Measurements from ENCODE around the gene C2CD4D.
"Not testable (repeated sequence)": the region's sequence is repeated elsewhere in the genome, so short reads cannot be mapped to it uniquely, and the experiment has no call there.

Gene C2CD4D

DNA sequence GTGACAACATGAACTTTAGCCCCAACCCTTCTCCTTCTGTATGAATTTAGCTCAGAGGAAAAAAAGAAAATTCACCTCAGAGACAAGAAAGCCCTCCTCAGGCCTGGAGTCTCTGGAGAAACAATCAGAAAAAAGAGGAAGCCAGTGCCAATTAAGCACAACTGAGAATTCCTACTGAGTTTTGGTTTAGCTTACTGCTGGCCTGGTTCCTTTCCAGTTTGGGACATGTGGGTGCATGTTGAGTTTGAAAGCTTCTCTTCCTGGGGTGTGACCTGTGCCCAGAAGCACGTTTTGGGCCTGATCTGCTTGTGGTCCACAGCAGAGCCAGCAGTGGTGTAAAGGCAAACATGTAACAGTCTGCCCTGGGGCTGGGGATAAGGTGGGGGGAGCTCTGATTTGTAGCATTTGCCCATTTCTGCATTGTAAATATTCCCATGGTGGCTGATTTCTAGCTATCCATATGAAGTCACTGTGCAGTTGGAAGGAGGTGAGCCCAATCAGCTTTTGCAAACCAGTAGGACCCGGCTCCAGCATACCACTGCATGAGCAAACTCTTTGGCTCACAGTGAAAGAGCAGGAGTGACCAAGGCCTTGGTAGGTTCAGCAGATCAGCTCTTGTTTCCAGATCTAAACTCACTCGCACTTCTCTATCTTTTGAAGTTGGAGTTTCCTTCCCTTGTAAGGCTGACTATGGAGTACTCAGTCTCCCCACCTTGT, 18.6 kb upstream of the C2CD4D start:
- no peak for DNase-seq

DNA sequence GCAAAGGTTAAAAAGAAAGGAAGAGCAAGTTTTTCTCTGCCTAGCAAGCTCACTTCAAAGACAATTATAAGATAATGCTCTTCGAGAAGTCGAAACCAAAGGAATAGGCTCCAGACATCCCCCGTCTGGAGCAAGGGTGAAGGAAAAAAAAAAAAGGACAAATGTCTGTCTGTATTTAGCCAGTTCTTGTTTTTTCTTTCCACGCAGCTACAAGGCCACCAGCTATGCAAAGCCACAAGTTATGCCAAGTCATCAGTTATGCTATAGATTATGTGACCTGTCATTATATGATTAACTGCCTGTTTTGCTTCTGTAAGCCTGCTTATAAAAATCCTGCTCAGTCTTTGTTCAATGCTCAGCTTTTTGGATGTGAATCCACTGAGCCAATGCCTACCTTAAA, 16.3 kb upstream of the C2CD4D start:
- no peak for DNase-seq

DNA sequence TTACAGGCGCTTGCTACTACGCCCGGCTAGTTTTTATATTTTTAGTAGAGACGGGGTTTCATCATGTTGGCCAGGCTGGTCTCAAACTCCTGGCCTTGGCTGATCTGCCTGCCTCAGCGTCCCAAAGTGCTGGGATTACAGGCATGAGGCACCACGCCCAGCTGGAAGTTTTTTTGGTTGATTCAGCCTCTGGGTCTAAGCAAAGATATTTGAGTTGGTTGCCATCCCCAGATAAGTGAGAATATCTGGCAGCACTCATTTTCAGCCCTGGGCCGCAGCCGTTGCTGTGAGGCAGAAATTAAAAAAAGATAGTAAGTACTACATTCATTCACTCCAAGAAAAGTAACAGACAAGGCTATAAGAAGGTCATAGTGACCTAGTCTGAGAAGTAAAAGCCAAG, 15.9 kb upstream of the C2CD4D start:
- not testable (repeated sequence) for DNase-seq

DNA sequence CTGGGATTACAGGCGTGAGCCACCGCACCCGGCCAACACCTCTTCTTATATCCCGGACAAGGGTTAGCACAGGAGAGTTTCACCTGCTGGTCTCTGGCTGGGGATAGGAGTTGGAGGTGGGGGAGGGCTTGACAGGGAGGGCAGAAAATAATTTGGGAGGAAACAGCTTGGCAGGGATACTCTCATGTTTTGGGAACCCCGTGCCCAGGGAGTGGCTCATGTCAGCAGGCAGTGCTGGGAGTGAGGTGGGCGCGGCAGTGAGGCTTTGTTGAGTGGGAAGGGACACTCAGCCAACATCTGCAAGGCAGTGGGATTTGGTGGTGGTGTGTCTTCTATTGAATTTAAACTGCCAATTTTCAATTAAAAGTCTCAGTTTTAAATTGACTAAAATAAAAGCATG, 15.0 kb upstream of the C2CD4D start:
- DNase-seq: no peak

DNA sequence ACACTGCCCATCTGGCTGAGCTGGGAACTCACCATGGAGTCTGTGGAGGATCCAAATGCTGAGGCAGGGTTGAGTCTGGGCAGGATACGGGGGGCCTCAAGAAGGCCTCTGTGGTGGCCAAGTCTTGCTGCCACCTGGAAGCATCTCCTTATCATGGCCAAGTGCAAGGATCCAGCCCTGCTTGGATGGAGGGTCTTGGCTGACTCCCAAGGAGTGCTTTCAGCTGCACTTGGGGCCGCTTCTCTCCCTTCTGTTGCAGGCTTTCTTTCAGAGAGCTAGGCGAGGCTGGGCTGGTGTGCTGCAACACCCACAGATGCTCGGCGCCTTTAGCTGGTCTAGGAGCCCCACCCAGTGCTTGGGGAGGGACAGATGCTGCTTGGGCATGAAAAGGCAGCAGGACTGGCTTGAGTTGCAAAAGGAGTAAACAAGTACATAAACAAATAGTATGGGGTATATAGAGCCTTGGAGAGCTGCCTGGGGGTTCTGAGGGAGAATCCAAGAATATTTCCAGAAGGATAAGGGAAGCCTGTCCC, 13.9 kb upstream of the C2CD4D start, which contains the start of gene THEM5:
TSS of gene THEM5 (minus strand) at position 302 of the 533 bp plus-strand sequence. CDS start at position 155, 147 bp downstream.
- no peak for DNase-seq

DNA sequence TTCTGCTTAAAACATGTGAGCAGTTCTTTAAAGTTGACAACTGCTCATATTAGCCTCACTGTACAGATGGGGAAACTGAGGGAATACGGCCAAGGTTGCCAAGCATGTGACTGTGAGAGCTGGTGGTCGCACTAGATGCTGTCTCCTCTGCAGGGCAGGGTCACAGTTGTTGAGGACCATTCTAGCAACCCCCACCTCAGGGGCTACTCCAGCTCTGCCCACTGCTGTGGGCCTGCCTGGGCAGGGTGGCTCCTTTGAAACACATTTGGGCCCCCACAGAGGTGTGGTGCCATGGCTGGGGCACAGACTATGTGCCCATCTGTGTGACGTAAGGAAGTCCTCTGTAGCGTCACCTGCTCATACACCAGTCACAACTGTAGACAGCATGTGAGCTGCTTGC, 13.1 kb upstream of the C2CD4D start:
- no peak for DNase-seq

DNA sequence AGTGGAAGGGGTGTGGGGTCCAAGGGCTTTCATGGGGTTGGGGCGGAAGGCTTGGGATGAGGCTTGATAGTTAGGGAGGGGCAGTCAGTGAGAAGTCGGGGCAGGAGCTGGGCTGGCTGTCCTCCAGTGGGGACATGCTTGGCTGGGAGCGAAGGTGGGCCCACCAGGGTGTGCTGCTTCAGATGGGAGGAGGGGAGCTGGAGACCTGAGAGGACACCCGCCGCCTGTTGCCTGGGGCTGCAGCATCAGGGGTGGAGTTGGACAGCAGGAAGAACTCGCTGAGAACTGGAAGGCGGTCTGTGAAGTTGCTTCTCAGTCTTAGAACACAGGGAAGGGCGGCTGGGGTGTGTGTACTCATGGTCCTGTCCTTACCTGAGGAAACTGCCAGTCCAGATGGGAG, 12.3 kb upstream of the C2CD4D start:
- no peak for DNase-seq

DNA sequence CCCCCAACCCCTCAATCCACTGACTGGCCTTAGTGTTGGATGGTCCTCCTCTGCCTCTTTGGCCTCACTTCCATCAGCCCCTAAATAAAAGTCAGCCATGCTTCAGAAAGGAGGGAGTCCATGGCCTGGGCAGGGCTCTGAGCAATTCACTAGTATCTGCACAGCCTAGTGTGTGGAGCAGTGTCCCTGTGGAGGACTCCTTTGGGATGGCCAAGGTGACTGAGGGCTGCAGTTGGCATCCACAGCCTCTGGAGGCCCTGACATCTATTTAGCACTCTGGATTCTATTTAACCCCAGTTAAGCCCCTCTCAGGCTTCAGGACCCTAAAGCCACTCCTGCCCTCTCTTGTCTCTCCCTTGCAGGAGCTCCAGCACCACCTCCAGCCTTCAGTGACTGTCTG, 10.3 kb upstream of the C2CD4D start:
- DNase-seq: no peak

DNA sequence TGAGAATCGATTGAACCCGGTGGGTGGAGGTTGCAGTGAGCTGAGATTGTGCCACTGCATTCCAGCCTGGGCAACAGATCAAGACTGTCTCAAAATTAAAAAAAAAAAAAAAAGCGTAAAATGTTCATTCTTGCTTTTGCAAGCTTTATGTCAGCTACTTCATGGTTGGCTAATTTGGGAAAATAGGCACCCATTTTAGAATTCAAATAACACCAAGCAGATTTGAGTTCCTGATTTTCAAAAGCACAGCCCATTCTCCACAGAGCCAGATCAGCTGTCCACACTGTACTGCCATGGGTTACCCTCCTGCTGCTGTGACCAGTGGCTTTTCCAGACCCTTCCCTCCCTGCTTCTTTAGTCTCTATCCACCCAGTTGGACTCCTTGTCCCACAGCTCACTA, 9.5 kb upstream of the C2CD4D start:
- DNase-seq: no peak

DNA sequence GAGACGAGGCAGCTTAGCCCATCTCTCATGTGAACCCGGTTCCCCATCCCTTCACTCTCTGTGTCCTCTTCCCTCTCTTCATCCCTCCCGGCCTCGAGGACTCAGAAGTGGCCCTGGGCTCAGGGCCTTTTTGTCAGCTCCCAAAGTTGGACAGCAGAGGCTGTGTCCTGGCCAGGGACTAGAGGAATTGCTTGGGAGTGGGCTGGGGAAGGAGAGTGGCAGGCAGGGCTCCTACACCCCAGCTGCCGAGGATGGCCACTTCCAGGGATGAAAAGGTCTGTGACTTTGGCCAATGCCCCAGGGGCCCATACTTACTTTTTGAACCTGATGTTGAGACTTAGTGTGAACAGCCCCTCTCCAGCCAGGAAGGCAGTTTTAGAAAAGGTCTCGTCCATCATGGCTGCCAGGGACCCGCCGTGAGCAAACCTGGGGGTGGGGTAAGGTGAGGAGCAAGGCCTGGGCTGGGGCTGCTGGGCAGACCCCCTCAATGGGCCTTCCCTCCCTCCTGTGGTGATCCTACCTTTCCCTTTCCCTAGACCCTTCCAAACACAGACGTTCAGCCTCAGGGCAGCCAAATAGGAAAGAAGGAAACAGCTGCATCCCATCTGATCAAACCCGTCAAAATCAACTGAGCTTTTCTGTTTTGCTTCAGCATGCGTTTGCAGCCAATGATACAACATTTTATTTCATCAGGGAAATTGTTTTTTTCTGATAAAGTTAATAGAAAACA, 8.4 kb upstream of the C2CD4D start:
- no peak for DNase-seq

DNA sequence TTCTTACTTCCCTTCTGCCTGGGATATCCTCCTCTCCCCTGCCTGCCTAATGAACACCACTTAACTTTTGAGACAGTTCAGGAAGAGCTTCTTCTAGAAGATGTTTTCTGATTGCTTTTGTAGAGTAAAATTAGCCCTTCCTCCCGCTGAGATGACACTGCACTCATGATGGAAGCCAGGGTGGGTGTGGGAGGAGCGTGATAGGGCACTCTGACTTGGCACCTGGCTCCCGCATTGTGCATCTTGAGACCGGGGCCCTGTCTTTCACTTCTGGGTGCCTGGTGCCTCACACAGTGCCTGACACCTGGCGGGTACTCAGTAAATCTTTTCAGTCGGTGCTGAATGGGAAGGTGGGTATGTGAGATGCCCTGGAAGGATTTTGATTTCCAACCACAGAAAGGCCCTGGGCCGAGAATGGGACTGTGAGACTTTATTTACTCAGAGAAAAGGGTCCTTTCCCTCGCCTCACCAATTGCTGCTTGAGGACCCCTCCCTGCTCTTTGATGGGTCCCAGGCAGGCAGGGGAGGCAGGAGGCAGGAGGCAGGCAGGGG, 7.1 kb upstream of the C2CD4D start:
- no peak for DNase-seq

DNA sequence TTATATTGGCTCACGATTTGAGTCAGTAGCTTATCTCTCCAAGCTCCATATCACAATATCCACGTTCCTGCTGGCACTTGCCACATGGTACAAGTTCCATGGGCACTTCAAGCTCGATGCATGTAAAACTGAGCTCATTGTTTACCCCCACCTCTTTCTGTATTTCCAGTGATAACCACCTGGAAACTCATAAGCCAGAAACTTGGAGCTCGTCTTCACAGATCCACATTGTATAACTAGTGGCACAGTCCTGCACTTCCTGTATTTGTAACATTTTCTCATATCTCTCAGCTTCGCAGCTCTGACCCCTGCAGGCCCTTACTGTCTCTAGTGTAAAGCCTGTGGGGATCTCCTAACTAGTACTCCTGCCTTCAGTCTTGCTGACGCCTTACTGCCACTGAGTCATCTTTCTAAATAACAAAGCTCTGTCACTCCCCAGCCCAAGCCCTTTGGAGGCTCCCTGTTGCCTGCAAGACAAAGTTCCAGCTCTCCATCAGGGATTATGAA, 6.5 kb upstream of the C2CD4D start:
- no peak for DNase-seq

DNA sequence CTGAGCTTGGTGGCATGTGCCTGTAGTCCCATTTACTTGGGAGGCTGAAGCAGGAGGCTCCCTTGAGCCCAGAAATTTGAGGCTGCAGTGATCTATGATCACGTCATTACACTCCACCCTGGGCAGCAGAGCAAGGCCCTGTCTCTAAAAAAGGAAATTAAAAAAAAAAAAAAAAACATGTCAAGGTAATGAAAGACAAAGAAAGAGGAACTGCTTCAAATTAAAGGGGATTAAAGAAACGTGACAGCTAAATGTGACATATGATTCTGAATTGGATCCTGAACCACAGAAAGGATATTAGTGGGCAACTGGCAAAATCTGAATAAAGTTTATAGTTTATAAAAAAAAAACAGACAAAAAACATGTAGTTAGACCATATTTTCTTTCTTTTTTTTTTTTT, 3.8 kb upstream of the C2CD4D start:
- DNase-seq: no peak

DNA sequence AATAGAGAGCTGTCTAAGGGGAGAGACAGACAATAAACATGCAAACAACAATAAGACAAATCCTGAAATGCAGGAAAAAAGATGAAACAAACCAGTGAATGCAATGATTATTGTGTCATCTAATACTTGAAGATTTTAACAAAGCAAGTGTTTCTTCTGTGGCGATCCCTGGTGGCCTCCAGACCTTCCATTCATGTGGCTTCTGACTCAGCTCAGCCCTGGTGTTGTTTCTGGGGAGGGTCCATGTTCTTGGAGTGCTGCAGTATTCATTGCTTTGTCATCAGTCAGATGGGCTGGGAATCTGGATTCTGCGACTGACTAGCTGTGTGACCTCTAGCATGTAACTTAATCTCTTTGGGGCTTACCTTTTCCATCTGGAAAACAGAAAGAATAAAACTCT, 1.5 kb upstream of the C2CD4D start:
- no peak for DNase-seq

DNA sequence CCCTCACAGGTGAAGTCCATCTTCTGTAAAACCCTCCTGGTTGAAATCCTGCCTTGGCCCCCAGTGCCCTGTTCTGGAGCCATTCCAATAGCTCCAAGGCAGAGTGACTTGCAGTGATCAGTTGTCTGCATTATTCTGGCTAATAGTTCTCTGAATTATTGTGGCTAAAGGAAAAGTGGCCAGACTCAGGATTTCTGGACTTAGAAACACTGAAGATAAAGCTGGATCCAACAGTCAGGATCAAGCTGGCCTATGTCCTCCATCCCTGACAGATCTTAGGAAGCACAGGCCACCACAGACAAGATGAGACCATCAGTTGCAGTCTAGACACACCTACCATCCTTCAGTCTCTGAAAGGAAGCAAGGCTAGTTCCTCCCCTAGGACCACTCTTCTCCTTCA, 801 bp upstream of the C2CD4D start:
- DNase-seq: no peak

DNA sequence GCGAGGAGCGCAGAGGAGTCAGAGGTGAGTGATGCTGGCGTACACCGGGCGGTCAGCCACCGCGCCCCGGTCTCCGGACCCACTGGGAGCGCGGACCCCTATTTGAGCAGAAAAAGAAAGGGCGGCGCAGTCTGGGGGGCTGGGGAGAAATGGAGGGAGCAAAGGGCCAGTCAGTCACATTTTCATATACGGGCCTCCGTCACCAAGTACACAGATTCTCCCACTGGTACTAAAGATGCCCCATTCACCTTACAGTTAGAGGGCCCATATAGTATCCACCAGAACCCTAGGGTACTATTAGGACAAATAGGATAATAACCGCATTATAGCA, 573 bp downstream of the C2CD4D start:
- DNase-seq: no peak

DNA sequence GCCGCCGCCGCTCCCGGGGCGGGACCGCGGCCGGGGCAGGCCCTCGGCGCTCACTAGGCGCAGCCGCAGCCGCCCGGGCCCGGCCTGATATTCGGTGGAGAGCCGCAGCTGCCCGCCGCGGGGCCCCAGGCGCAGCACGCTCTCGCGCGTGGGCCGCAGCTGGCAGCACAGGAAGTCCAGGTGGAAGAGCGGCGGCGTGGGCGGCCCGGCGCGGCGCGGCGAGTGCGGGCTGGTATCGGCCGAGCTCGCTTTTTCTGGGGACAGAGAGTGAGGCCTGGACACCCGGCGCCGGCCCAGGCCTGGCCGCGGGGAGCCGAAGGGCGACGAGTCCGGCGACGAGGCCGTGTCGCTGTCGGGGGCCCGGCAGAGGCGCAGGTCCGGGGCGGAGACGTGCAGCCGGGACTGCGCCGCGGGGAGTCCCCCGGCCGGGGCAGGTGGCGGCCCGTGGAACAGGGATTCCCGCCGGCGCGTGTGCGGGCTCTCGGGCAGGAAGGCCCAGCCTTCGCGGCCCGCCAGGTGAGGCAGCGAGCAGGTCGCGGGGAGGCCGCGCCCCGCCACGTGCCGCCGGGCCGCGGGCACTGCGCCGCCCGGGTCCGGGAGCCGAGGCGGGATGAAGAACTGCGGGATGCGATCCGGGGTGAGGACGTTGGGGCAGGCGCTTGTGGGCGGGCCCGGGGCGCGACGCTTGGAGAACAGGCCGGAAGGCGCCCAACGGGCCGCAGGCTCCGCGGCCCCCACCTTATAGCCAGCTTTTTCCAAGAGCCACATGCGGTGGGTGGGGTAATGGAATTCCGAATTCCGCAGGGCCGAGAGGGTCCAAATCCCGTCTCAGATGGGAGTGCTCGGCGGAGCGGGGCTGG, 1.2 kb downstream of the C2CD4D start:
- DNase-seq: no peak

DNA sequence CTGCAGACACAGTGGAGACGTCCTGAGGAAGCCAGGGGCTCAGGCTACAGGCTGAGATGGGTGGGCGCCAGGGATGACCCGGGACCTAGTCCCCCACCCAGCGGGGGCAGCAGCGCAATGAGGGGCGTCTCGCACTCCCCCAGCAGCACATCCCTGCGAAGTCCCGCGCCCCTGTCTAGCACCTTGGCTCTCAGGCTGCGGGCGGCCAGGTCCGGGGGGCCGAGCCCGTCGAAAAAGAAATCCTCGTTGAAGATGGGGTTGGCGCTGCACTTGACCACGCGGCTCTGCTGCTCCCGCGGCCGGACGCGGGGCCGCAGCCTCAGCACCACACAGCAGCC, 1.8 kb downstream of the C2CD4D start:
- DNase-seq: no peak

DNA sequence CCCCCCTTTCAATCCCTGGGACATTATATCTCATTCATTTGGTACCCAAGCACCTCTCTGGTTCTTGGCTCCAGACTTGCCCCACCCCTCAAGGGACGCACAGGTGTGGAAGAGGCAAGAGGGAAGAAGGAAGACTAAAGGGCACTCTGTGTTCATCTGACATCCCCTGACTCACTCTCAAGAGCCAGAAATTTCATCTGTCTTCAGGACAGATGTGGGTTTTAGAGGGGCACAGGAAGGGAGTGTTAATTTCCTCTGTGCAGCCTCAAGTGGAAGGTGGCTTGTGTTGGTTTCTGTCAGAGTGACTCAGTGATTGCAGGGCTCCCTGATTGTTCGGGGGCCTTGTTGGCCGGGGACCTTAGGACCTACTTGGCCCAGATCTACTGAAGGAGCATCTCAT, 2.4 kb downstream of the C2CD4D start:
- DNase-seq: no peak

DNA sequence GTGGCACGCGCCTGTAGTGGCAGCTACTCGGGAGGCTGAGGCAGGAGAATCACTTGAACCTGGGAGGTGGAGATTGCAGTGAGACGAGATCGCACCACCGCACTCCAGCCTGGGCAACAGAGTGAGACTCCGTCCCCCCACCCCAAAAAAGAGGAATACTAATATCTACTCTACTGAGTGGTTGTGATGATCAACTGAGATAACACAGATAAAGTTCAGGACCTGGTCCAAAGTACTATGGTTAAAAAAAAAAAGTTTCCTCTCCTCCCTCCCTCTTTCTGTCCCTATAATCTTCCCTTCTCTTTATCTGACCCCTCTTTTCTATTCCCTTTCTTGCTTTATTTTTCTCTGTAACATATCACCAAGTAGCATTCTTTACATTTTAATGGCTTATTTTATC, 4.0 kb downstream of the C2CD4D start:
- no peak for DNase-seq

DNA sequence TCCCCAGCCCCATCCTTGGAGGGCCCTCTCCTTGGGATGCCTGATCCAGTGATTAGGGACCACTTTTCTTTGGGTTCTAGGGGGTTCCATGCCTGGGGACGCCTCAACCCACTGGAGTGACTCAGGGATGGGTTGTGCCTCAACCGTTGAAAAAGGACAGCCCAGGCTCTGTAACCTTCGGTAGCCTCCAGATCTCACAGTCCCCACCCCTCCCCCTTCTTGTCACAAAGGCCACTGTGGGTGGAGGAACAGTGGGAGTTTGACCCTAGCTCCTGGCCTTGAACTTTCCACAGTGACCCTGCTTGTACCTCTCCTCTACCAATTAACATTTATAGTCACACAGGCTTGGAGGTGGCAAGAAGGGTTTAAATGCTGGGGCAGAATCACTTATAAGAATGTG, 5.4 kb downstream of the C2CD4D start:
- DNase-seq: no peak

DNA sequence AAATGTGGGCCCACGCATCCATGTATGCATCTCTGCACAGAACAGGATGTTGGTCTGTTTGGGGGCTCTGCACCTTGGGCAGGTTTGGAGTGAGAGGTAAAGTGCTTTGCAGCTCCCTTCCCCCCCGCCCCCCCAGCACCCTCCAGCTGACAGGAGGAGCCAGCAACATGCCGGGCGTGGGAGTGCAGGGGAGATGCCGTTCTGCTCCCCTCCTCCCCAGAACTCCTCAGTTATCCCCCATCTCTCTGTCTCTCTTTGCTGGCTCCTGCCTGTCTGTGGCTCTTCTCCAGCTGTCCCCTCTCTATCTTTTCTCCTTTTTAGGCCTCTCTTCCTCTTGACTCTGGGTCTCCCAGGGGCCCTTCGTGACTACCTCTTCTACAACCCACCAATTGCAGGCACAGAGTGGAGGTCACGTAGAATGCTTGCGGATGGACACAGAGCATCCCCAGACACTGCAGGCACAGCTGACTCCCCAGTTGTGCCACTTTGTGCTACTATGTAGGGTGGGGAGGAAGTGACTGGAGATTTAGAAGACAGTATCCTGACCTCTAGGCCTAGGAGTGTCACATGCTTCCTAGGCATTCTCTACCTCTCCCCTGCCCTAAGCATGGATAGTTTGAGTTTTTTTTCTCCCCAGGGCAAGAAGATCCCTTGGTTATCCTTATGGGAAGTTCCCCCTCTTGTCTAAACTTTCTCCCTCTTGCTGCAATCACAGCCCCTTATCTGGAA, 6.3 kb downstream of the C2CD4D start:
- DNase-seq: no peak
